Esophagus squamous epithelium (tissue), 5 donors: ENCODE results near the gene TBC1D2B. TPM values are rescaled to one million over a fixed set of nuclear protein-coding genes. Genes with fewer than 3 reads are reported as not detected.
"Not testable (repeated sequence)": the region's sequence is repeated elsewhere in the genome, so short reads cannot be mapped to it uniquely, and the experiment has no call there.

ENCODE experiments used
- DNase-seq: peaks from one replicate; lab custom pipeline; 2025; lab: John Stamatoyannopoulos, UW
- H3K27ac ChIP-seq, 4 donors: fragments of 200-600 bp; sonication (generic); one replicate each; pipeline ENCODE4 v1.5.1; 2016 to 2019; ENCODE audit warnings: mild to moderate bottlenecking in 1 of 4
- H3K27me3 ChIP-seq, 4 donors: fragments of 200-600 bp; sonication (generic); 1 replicate in 3 of 4; 2 replicates in 1 of 4; pipeline versions ENCODE4 v1.5.1 to v1.6.0; 2017 to 2021; ENCODE audit warnings: antibody characterized with exemption in 1 of 4
- H3K36me3 ChIP-seq, 3 donors: fragments of 200-600 bp; sonication (generic); one replicate each; pipeline ENCODE4 v1.5.1; 2016 to 2019
- H3K4me1 ChIP-seq, 3 donors: fragments of 200-600 bp; sonication (generic); one replicate each; pipeline ENCODE4 v1.5.1; 2017 to 2019
- H3K4me3 ChIP-seq, 4 donors: fragments of 200-600 bp; sonication (generic); 1 replicate in 3 of 4; 2 replicates in 1 of 4; pipeline ENCODE4 v1.5.1; 2016 to 2019; ENCODE audit warnings: mild to moderate bottlenecking in 2 of 4, moderate library complexity in 1 of 4
- H3K9me3 ChIP-seq, 3 donors: fragments of 200-600 bp; sonication (generic); one replicate each; pipeline ENCODE4 v1.5.1; 2016 to 2019
- CTCF ChIP-seq, 6 experiments: fragments of 450-650 bp in 4 of 6; fragments of 200-600 bp in 2 of 6; sonication (generic) in 2 of 6; IDR thresholded peaks; one replicate each; pipeline ENCODE4 v1.5.1; 2016 to 2019; ENCODE audit warnings: antibody characterized with exemption in 6 of 6, mild to moderate bottlenecking in 4 of 6, moderate library complexity in 4 of 6
- POLR2A ChIP-seq, 4 donors: fragments of 450-650 bp; IDR thresholded peaks; one replicate each; pipeline ENCODE4 v1.6.1; 2017; ENCODE audit warnings: antibody characterized with exemption in 4 of 4, mild to moderate bottlenecking in 4 of 4, moderate library complexity in 3 of 4
- WGBS, 2 donors: methylation state at CpG; one replicate each; pipeline ENCODE4 v1.1.5; 2018; 5-methylcytosine and 5-hydroxymethylcytosine counted together
- intact Hi-C: fragments of 100-400 bp; cut with DNase I; formaldehyde crosslinking; loops from one replicate; pipeline ENCODE4 v1.15.0; 2022
- total RNA-seq, 4 donors: library from RNA; depleted of rRNA; stranded (reverse); fragments of >200 nt; gene quantifications; one replicate each; pipeline ENCODE4 v1.1.0, GENCODE V29; 2016
- donor health status: DM: yes; HTN: yes; CAD: no.

Gene TBC1D2B
- total RNA-seq, 4 donors from 2014 or later: 13.0 to 30.7 (median 17.8) TPM

- no peaks in the 10 kb centered on the region for H3K36me3 ChIP-seq
- peaks cover 0 to 12% (median 0%) of the 10 kb centered on the region in 4 donors for H3K27me3 ChIP-seq
- WGBS, 2 donors: 56 to 81% methylated on average over 5 of the region's 10 CpGs
- no peak overlapping the region for H3K27ac ChIP-seq
- peaks cover 6 to 26% (median 7%) of the 10 kb centered on the region in 3 donors for H3K4me1 ChIP-seq
- intact Hi-C loops: no loop called here
- H3K4me3 ChIP-seq: no peak overlapping the region
- H3K9me3 ChIP-seq: no peaks in the 10 kb centered on the region
- no peak for DNase-seq
- no peak for TF ChIP-seq POLR2A (IDR thresholded peaks at IDR 0.05)
- no peak for TF ChIP-seq CTCF (IDR thresholded peaks at IDR 0.05)
These were observed 94.3 kb downstream of the TBC1D2B start for GRCh38 chr15:77983091-77983707.

GRCh38 chr15:77982127-77982490, 95.4 kb downstream of the TBC1D2B start:
- DNase-seq: no peak
- H3K27ac ChIP-seq: no peak overlapping the region
- H3K4me3 ChIP-seq: no peak overlapping the region
- TF ChIP-seq POLR2A (IDR thresholded peaks at IDR 0.05) (no peak), CTCF (IDR thresholded peaks at IDR 0.05) (no peak)
- H3K4me1 ChIP-seq: peaks cover 6 to 15% (median 6%) of the 10 kb centered on the region in 3 donors
- no peaks in the 10 kb centered on the region for H3K36me3 ChIP-seq
- H3K27me3 ChIP-seq: peaks cover 0 to 12% (median 0%) of the 10 kb centered on the region in 4 donors
- 78 to 85% methylated on average over 8 to 10 of the region's 10 CpGs for WGBS, 2 donors
- no peaks in the 10 kb centered on the region for H3K9me3 ChIP-seq
- intact Hi-C loops: no loop called here

GRCh38 chr15:77981281-77982126, 96.0 kb downstream of the TBC1D2B start:
- WGBS, 2 donors: 83% methylated on average over 8 of the region's 30 CpGs; no CpG with 5 or more reads in 1 of the 2 donors
- intact Hi-C loops: no loop called here
- Histone ChIP-seq H3K27me3 (peaks cover 0 to 12% (median 0%) of the 10 kb centered on the region in 4 donors), H3K27ac (no peak overlapping the region), H3K4me3 (no peak overlapping the region), H3K4me1 (peaks cover 6 to 12% (median 6%) of the 10 kb centered on the region in 3 donors), H3K36me3 (no peaks in the 10 kb centered on the region), H3K9me3 (no peaks in the 10 kb centered on the region)
- DNase-seq: no peak
- TF ChIP-seq POLR2A (IDR thresholded peaks at IDR 0.05): no peak

- DNase-seq, H3K36me3 ChIP-seq, intact Hi-C loops, H3K4me3 ChIP-seq, H3K9me3 ChIP-seq, H3K27ac ChIP-seq: not testable (repeated sequence)
- peaks cover 6 to 17% (median 6%) of the 10 kb centered on the region in 3 donors for H3K4me1 ChIP-seq
- H3K27me3 ChIP-seq: peaks cover 0 to 12% (median 0%) of the 10 kb centered on the region in 4 donors
- 78 to 84% methylated on average over 4 to 5 of the region's 5 CpGs for WGBS, 2 donors
These were observed 96.8 kb downstream of the TBC1D2B start for GRCh38 chr15:77980674-77981073.

- Histone ChIP-seq H3K27ac (no peak overlapping the region), H3K27me3 (peaks cover 0 to 8% (median 0%) of the 10 kb centered on the region in 4 donors), H3K4me3 (no peak overlapping the region), H3K4me1 (peaks cover 6 to 23% (median 6%) of the 10 kb centered on the region in 3 donors), H3K9me3 (no peaks in the 10 kb centered on the region), H3K36me3 (no peaks in the 10 kb centered on the region)
- TF ChIP-seq POLR2A (IDR thresholded peaks at IDR 0.05): no peak
- no peak for TF ChIP-seq CTCF (IDR thresholded peaks at IDR 0.05)
- intact Hi-C loops: no loop called here
- DNase-seq: no peak
- WGBS, 2 donors: 14% methylated on average over 1 of the region's 8 CpGs; no CpG with 5 or more reads in 1 of the 2 donors
These were observed 97.4 kb downstream of the TBC1D2B start for GRCh38 chr15:77980098-77980497.

- WGBS, 2 donors: 73% methylated on average over 7 of the region's 8 CpGs; no CpG with 5 or more reads in 1 of the 2 donors
- H3K27me3 ChIP-seq, H3K9me3 ChIP-seq, H3K36me3 ChIP-seq, DNase-seq, intact Hi-C loops, H3K27ac ChIP-seq, H3K4me3 ChIP-seq: not testable (repeated sequence)
- H3K4me1 ChIP-seq: peaks cover 6 to 28% (median 11%) of the 10 kb centered on the region in 3 donors
These were observed 98.4 kb downstream of the TBC1D2B start for GRCh38 chr15:77979157-77979556.

- DNase-seq, H3K9me3 ChIP-seq, intact Hi-C loops, H3K27ac ChIP-seq, H3K4me3 ChIP-seq, H3K27me3 ChIP-seq, H3K36me3 ChIP-seq: not testable (repeated sequence)
- peaks cover 7 to 28% (median 11%) of the 10 kb centered on the region in 3 donors for H3K4me1 ChIP-seq
- WGBS, 2 donors: no CpG with 5 or more reads among the region's 13 CpGs
These were observed 98.8 kb downstream of the TBC1D2B start for GRCh38 chr15:77978759-77979145.

- intact Hi-C loops, H3K4me3 ChIP-seq, DNase-seq, H3K36me3 ChIP-seq, H3K27ac ChIP-seq, H3K27me3 ChIP-seq, H3K9me3 ChIP-seq: not testable (repeated sequence)
- WGBS, 2 donors: 93 to 94% methylated on average over 5 to 7 of the region's 19 CpGs
- peaks cover 7 to 27% (median 10%) of the 10 kb centered on the region in 3 donors for H3K4me1 ChIP-seq
These were observed 99.4 kb downstream of the TBC1D2B start for GRCh38 chr15:77977903-77978758.
